IMR-90 (cell line): ENCODE results near the gene KCNAB2.

Experiments used
- MXI1 ChIP-seq: IDR thresholded peaks from 2 replicates; pipeline ENCODE4 v1.6.1; 2012; ENCODE audit warnings: low read depth, mild to moderate bottlenecking, low read length, moderate library complexity, borderline replicate concordance
- POLR2A ChIP-seq: IDR thresholded peaks from 2 replicates; pipeline ENCODE4 v1.6.1; 2012; ENCODE audit warnings: mild to moderate bottlenecking, low read depth, low read length
- SMC3 ChIP-seq: fragments of 150-350 bp; IDR thresholded peaks from 2 replicates; pipeline ENCODE4 v1.6.1; 2016; ENCODE audit warnings: low read depth, mild to moderate bottlenecking, antibody characterized with exemption, low read length, moderate library complexity
- TF ChIP-seq, protein P1 (sequence below): conservative IDR thresholded peaks from 2 replicates; pipeline ENCODE4 v1.5.1; 2012; ENCODE audit warnings: mild to moderate bottlenecking, low read depth, low read length, improper control_type of control experiment

DNA sequence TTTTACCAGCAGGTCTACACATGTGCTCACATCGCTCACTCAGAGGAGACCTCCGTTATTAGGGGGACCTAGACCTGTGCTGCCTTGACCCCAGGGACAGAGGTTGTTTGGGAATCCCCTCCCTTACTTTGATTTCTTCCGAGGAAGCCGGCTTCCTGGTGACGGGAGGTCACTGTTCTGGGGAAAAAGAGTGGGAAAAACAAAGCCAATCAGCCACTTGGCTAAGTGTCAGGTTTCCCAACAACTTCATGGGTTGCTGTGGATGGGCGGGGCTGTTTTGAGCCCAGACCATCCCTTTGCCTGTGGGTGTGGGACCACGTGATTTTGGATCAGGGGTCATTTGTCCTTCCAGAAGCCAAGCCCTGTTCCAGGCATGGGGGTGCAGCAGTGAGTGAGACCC lies 7.1 kb upstream of the KCNAB2 start:
- TF ChIP-seq, protein P1, sequence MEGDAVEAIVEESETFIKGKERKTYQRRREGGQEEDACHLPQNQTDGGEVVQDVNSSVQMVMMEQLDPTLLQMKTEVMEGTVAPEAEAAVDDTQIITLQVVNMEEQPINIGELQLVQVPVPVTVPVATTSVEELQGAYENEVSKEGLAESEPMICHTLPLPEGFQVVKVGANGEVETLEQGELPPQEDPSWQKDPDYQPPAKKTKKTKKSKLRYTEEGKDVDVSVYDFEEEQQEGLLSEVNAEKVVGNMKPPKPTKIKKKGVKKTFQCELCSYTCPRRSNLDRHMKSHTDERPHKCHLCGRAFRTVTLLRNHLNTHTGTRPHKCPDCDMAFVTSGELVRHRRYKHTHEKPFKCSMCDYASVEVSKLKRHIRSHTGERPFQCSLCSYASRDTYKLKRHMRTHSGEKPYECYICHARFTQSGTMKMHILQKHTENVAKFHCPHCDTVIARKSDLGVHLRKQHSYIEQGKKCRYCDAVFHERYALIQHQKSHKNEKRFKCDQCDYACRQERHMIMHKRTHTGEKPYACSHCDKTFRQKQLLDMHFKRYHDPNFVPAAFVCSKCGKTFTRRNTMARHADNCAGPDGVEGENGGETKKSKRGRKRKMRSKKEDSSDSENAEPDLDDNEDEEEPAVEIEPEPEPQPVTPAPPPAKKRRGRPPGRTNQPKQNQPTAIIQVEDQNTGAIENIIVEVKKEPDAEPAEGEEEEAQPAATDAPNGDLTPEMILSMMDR, result no peak
- TF ChIP-seq MXI1 (no peak), SMC3 (no peak), POLR2A (no peak)
